DMS153 treated with DMSO at 0.1 percent for 48 hours (cell line): ENCODE results near the gene SERPINB7.
"Not testable (repeated sequence)": the region's sequence is repeated elsewhere in the genome, so short reads cannot be mapped to it uniquely, and the experiment has no call there.

Experiments used
- DNase-seq: peaks from one replicate; lab custom pipeline; 2025; ENCODE audit not compliant: unreplicated experiment; lab: John Stamatoyannopoulos, UW

The SERPINB7 gene

GRCh38 chr18:63775166-63775730 is at the start of gene SERPINB7:
SERPINB7 (plus strand) TSS chr18:63775418; CDS start chr18:63782373, 6,955 bp downstream.
- DNase-seq = no peak

- DNase-seq = no peak
Measured at GRCh38 chr18:63725682-63726480, 49.3 kb upstream of the SERPINB7 start.

- DNase-seq = no peak
Measured at GRCh38 chr18:63730773-63731172, 44.4 kb upstream of the SERPINB7 start.

GRCh38 chr18:63731215-63731614 is 44.0 kb upstream of the SERPINB7 start:
- DNase-seq = no peak

- DNase-seq = no peak
Measured at GRCh38 chr18:63736876-63737275, 38.3 kb upstream of the SERPINB7 start.

- DNase-seq = no peak
Measured at GRCh38 chr18:63741769-63742168, 33.4 kb upstream of the SERPINB7 start.

- no peak for DNase-seq
Measured at GRCh38 chr18:63747006-63747405, 28.2 kb upstream of the SERPINB7 start.

GRCh38 chr18:63749489-63749888 is 25.7 kb upstream of the SERPINB7 start:
- no peak for DNase-seq

- DNase-seq = no peak
Measured at GRCh38 chr18:63752636-63753035, 22.6 kb upstream of the SERPINB7 start.

GRCh38 chr18:63753676-63754075 is 21.5 kb upstream of the SERPINB7 start:
- no peak for DNase-seq

GRCh38 chr18:63757541-63757940 is 17.7 kb upstream of the SERPINB7 start:
- DNase-seq = no peak

- DNase-seq = no peak
Measured at GRCh38 chr18:63758615-63759240, 16.5 kb upstream of the SERPINB7 start.

- not testable (repeated sequence) for DNase-seq
Measured at GRCh38 chr18:63759786-63760185, 15.4 kb upstream of the SERPINB7 start.

GRCh38 chr18:63762518-63762917 is 12.7 kb upstream of the SERPINB7 start:
- no peak for DNase-seq

GRCh38 chr18:63763831-63764600 is 11.2 kb upstream of the SERPINB7 start:
- no peak for DNase-seq

- no peak for DNase-seq
Measured at GRCh38 chr18:63765837-63766236, 9.4 kb upstream of the SERPINB7 start.

- DNase-seq = no peak
Measured at GRCh38 chr18:63773551-63773950, 1.7 kb upstream of the SERPINB7 start.

- no peak for DNase-seq
Measured at GRCh38 chr18:63774511-63774910, 707 bp upstream of the SERPINB7 start.

GRCh38 chr18:63779386-63779785 is 4.2 kb downstream of the SERPINB7 start:
- no peak for DNase-seq

- DNase-seq = no peak
Measured at GRCh38 chr18:63783394-63783793, 8.2 kb downstream of the SERPINB7 start.

GRCh38 chr18:63784787-63785452 is 9.7 kb downstream of the SERPINB7 start:
- DNase-seq = no peak
